A549 (cell line): ENCODE measurements around the gene FCN1. TPM values are rescaled to one million over a fixed set of nuclear protein-coding genes. Genes with fewer than 3 reads are reported as not detected.

Experiments used
- ATAC-seq, 2 experiments: fragments of 200-7000 bp in 1 of 2; fragments of >200 bp in 1 of 2; cut with Nextera tagmentation in 1 of 2; cut with Tn5 transposase in 1 of 2; 3 replicates each; pipeline versions ENCODE4 v1.8.0 to v1.9.1; 2018 to 2020; ENCODE audit warnings: mild to moderate bottlenecking in 1 of 2, moderate library complexity in 1 of 2
- CTCF ChIA-PET: fragments of 300-600 bp; sonication (Branson Sonifier 250); formaldehyde crosslinking; extraction: SDS; loops from one replicate; lab custom pipeline; 2021; ENCODE audit warnings: antibody characterized with exemption, inconsistent platforms; lab: Yijun Ruan, JAX
- POLR2A ChIA-PET: fragments of 350-600 bp; formaldehyde crosslinking; extraction: SDS; loops from one replicate; lab custom pipeline; 2021; ENCODE audit warnings: antibody characterized with exemption, inconsistent platforms; lab: Yijun Ruan, JAX
- DNase-seq, 2 experiments: peaks; one replicate each; pipeline versions ENCODE4 v3.0.0 to v3.0.0-alpha.2; 2011 to 2016; ENCODE audit warnings: low read depth in 1 of 2, low spot score in 1 of 2
- FAIRE-seq: peaks from 2 replicates; lab custom pipeline; 2011; peaks lifted over from hg19 to GRCh38; lab: Jason Lieb, UNC
- H3K27ac ChIP-seq, 2 experiments: fragments of >200 bp; sonication (Bioruptor Twin); formaldehyde crosslinking; 3 replicates each; pipeline ENCODE4 v1.5.1; 2016 to 2017
- H3K4me1 ChIP-seq: fragments of >200 bp; sonication (Bioruptor Twin); formaldehyde crosslinking; 3 replicates; pipeline ENCODE4 v1.6.1; 2016
- H3K4me2 ChIP-seq: fragments of >200 bp; sonication (Bioruptor Twin); formaldehyde crosslinking; 3 replicates; pipeline ENCODE4 v1.6.1; 2016
- H3K4me3 ChIP-seq: fragments of >200 bp; sonication (Bioruptor Twin); formaldehyde crosslinking; 3 replicates; pipeline ENCODE4 v1.5.1; 2016
- H3K9me3 ChIP-seq: fragments of >200 bp; sonication (Bioruptor Twin); formaldehyde crosslinking; 3 replicates; pipeline ENCODE4 v1.6.1; 2016
- BHLHE40 ChIP-seq: IDR thresholded peaks from 2 replicates; pipeline ENCODE4 v1.6.1; 2012; ENCODE audit warnings: low read depth, low read length, inconsistent platforms
- CBX8 ChIP-seq: fragments of 200-600 bp; sonication (generic); IDR thresholded peaks from 2 replicates; pipeline ENCODE4 v1.6.1; 2016
- CEBPB ChIP-seq, 2 experiments: fragments of >200 bp in 1 of 2; sonication (Bioruptor Twin) in 1 of 2; formaldehyde crosslinking in 1 of 2; IDR thresholded peaks; 2 replicates each; pipeline ENCODE4 v1.6.1; 2012 to 2016
- CHD4 ChIP-seq: fragments of 200-600 bp; sonication (generic); IDR thresholded peaks from 2 replicates; pipeline ENCODE4 v1.6.1; 2016; ENCODE audit warnings: antibody characterized with exemption, mild to moderate bottlenecking, borderline replicate concordance
- EHMT2 ChIP-seq: fragments of 200-600 bp; sonication (generic); IDR thresholded peaks from 2 replicates; pipeline ENCODE4 v1.6.1; 2016; ENCODE audit warnings: antibody characterized with exemption, low read depth, mild to moderate bottlenecking, moderate library complexity
- FOSL2 ChIP-seq, 2 experiments: fragments of 450-650 bp in 1 of 2; fragments of >200 bp in 1 of 2; sonication (Bioruptor Twin) in 1 of 2; formaldehyde crosslinking; IDR thresholded peaks; 2 replicates each; pipeline versions ENCODE4 v1.5.0 to v1.6.1; 2016 to 2020; ENCODE audit warnings: mild to moderate bottlenecking in 1 of 2, moderate library complexity in 1 of 2
- FOXS1 ChIP-seq: fragments of 250-450 bp; sonication (Bioruptor Pico); IDR thresholded peaks from 2 replicates; pipeline ENCODE4 v1.5.0; 2020; ENCODE audit warnings: mild to moderate bottlenecking, moderate library complexity
- GATA3 ChIP-seq: IDR thresholded peaks from 2 replicates; pipeline ENCODE4 v1.6.1; 2012; ENCODE audit warnings: borderline replicate concordance
- HOXA7 ChIP-seq: fragments of 250-450 bp; sonication (Bioruptor Pico); IDR thresholded peaks from 2 replicates; pipeline ENCODE4 v1.5.0; 2020; ENCODE audit warnings: mild to moderate bottlenecking, moderate library complexity
- HOXB13 ChIP-seq: fragments of 250-450 bp; sonication (Bioruptor Pico); IDR thresholded peaks from 2 replicates; pipeline ENCODE4 v1.5.0; 2020; ENCODE audit warnings: low read depth, mild to moderate bottlenecking, moderate library complexity
- KDM5A ChIP-seq: fragments of 200-600 bp; sonication (generic); IDR thresholded peaks from 2 replicates; pipeline ENCODE4 v1.6.1; 2016; ENCODE audit warnings: antibody characterized with exemption, mild to moderate bottlenecking
- MAZ ChIP-seq: fragments of 150-350 bp; IDR thresholded peaks from 2 replicates; pipeline ENCODE4 v1.6.1; 2014; ENCODE audit warnings: antibody characterized with exemption, low read depth, low read length, borderline replicate concordance
- POLR2AphosphoS2 ChIP-seq: conservative IDR thresholded peaks from 2 replicates; pipeline ENCODE4 v1.6.1; 2012; ENCODE audit warnings: low read length, improper control_type of control experiment, inconsistent platforms
- RARB ChIP-seq: fragments of 250-450 bp; sonication (Bioruptor Pico); IDR thresholded peaks from 2 replicates; pipeline ENCODE4 v1.8.0; 2021; ENCODE audit warnings: mild to moderate bottlenecking, moderate library complexity
- SMC3 ChIP-seq: fragments of >200 bp; sonication (Bioruptor Twin); formaldehyde crosslinking; IDR thresholded peaks from 3 replicates; pipeline ENCODE4 v1.6.1; 2018; ENCODE audit warnings: inconsistent platforms
- TFCP2L1 ChIP-seq: fragments of 250-450 bp; sonication (Bioruptor Pico); IDR thresholded peaks from 2 replicates; pipeline ENCODE4 v1.5.0; 2021; ENCODE audit warnings: mild to moderate bottlenecking
- ZC3H11A ChIP-seq: fragments of 450-650 bp; IDR thresholded peaks from 2 replicates; pipeline ENCODE4 v1.6.1; 2014; ENCODE audit warnings: antibody characterized with exemption, mild to moderate bottlenecking
- WGBS: methylation state at CpG from one replicate; pipeline ENCODE4 v1.1.6; 2017; ENCODE audit errors: missing lambda C conversion rate; 5-methylcytosine and 5-hydroxymethylcytosine counted together
- polyA plus RNA-seq, 4 experiments: library from polyadenylated mRNA; depleted of rRNA in 3 of 4; stranded (reverse); fragments of >200 nt; fragmentation: RNase III in 1 of 4; extraction: RNeasy Plus Mini Kit Qiagen cat#74134 plus additional on column Dnase treatment in 1 of 4; gene quantifications; 2 replicates in 3 of 4; 3 replicates in 1 of 4; pipeline ENCODE4 v1.2.3, GENCODE V29; 2011 to 2017
- TF ChIP-seq, protein P1 (sequence below): IDR thresholded peaks from 2 replicates; pipeline ENCODE4 v1.6.1; 2012; ENCODE audit warnings: low read depth, borderline replicate concordance
- TF ChIP-seq, protein P2 (sequence below): fragments of 450-650 bp; IDR thresholded peaks from 2 replicates; pipeline ENCODE4 v1.6.1; 2014; ENCODE audit warnings: antibody characterized with exemption
- TF ChIP-seq, protein P3 (sequence below): IDR thresholded peaks from 2 replicates; pipeline ENCODE4 v1.6.1; 2012
- TF ChIP-seq, protein P4 (sequence below): fragments of >200 bp; sonication (Bioruptor Twin); formaldehyde crosslinking; IDR thresholded peaks from 3 replicates; pipeline ENCODE4 v1.5.1; 2016

FCN1 gene
- polyA plus RNA-seq, 2 of the 4 experiments (the other 2 are of a cell fraction) = not detected

DNA sequence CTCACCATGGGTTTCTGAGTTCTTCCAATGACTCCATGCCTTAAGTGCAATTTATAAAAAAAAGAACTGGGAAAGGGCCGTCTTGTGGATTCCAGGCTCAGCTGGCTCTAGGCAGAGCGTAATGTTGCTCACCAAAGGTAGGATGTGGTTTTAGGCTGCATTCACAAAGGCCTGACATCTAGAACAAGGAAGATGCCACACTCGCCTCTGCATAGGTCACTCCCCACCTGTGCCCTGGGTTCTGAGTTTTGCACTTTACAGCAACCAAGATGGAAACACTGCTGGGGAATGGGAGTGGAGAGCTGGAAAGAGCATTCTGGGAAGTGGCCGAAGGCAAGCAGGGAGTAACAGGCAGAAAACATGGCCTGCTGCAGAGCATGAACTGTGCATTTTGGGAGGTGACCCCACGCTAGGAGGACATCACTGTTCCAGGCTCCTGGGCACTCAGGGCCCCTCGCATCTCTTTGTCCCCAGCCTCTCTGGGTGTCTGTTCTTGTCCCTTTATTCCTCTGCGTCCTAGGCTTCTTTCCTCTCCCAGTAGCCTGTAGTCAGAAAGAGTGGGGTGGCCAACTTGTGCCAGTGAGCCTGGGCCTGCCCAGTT, 24.8 kb downstream of the FCN1 start:
- FAIRE-seq = no peak
- POLR2A ChIA-PET = no interaction called here
- ATAC-seq = no peak
- TF ChIP-seq POLR2AphosphoS2 (no peak), CEBPB (IDR thresholded peaks at IDR 0.05) (no peak), ZC3H11A (no peak), RARB (CRISPR knock-in tag) (no peak), CHD4 (no peak), GATA3 (no peak), TFCP2L1 (CRISPR knock-in tag) (no peak)
- Histone ChIP-seq H3K4me3 (no peak overlapping the region), H3K4me1 (peaks cover 24% of the 10 kb centered on the region), H3K9me3 (peaks cover 11% of the 10 kb centered on the region; the same call in 2 of the 3 replicates), H3K27ac (no peak overlapping the region), H3K4me2 (no peak overlapping the region)
- no peak for DNase-seq
- CTCF ChIA-PET = interaction anchor here (1.0 to 1.1 kb wide), 2 partner anchors 9 to 12 kb away, joined by 3 read pairs; no protein-coding TSS in a partner anchor
- 70% methylated on average over 7 of the region's 7 CpGs for WGBS

DNA sequence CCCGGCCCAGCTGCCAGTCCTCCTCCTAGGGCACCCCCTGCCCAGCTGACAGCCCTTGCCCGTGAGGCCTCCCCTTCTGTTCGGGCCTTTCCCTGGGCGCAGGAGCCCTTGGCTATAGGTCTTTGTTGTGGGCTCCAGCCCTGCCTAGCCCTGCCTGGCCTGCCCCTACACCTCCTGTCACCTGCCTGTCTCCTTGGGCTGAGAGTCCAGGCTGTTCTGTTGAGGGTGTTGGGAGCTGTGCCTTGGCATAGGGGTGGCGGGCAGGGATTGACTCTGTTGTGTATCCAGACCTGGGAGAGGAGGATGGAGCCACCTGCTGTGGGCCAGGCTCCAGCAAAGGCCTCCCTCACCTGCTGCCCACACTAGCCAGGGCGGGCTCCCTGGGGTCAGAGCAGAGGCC, 25.5 kb downstream of the FCN1 start:
- ATAC-seq = no peak

DNA sequence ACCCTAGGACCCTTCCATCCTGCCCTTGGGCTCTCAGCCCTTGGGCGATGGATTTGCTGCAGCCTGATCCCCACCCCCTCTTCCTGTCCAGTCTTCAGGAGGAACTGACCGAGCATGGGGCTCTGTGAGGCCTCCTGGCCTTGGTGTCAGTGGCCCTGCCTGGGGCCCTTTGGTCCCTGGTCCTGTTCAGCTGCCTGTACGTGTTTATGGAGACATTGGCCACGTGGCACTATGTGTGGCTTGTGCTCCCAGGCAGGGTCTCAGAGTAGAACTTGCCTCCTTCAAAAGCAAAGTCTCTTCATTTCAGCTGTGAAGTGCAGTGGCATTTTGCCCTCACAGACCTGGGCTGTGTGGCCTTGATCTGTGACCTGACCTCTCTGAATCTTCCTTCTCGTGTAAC, 26.0 kb downstream of the FCN1 start:
- FAIRE-seq (no peak), DNase-seq (no peak), ATAC-seq (no peak)
- Histone ChIP-seq H3K4me1 (peaks cover 20% of the 10 kb centered on the region), H3K4me3 (no peak overlapping the region), H3K4me2 (no peak overlapping the region), H3K27ac (0 out of 6 replicates have a peak overlapping the region, but pooled peaks of 1 of the 2 experiments have one; percentile 16), H3K9me3 (peaks cover 8% of the 10 kb centered on the region; the same call in 2 of the 3 replicates)
- WGBS = 75% methylated on average over 2 of the region's 5 CpGs
- ChIA-PET POLR2A (no interaction called here), CTCF (interaction anchor here (0.6 to 1.1 kb wide), 3 partner anchors 9 to 13 kb away, joined by 3 read pairs; no protein-coding TSS in a partner anchor)
- TF ChIP-seq SMC3 (no peak), FOXS1 (CRISPR knock-in tag) (no peak), KDM5A (no peak), HOXB13 (CRISPR knock-in tag) (no peak), CHD4 (no peak), EHMT2 (no peak), MAZ (no peak), HOXA7 (CRISPR knock-in tag) (no peak), CBX8 (no peak)
- TF ChIP-seq, protein P1, sequence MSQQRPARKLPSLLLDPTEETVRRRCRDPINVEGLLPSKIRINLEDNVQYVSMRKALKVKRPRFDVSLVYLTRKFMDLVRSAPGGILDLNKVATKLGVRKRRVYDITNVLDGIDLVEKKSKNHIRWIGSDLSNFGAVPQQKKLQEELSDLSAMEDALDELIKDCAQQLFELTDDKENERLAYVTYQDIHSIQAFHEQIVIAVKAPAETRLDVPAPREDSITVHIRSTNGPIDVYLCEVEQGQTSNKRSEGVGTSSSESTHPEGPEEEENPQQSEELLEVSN = no peak
- TF ChIP-seq, protein P2, sequence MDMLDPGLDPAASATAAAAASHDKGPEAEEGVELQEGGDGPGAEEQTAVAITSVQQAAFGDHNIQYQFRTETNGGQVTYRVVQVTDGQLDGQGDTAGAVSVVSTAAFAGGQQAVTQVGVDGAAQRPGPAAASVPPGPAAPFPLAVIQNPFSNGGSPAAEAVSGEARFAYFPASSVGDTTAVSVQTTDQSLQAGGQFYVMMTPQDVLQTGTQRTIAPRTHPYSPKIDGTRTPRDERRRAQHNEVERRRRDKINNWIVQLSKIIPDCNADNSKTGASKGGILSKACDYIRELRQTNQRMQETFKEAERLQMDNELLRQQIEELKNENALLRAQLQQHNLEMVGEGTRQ = no peak

More for the DNA sequence above, 25.5 kb downstream of the FCN1 start:
- ChIA-PET CTCF (interaction anchor here (0.6 to 1.1 kb wide), 3 partner anchors 8 to 13 kb away, joined by 3 read pairs; no protein-coding TSS in a partner anchor), POLR2A (no interaction called here)
- no peak for DNase-seq
- Histone ChIP-seq H3K4me3 (no peak overlapping the region), H3K4me1 (peaks cover 24% of the 10 kb centered on the region), H3K9me3 (peaks cover 8% of the 10 kb centered on the region; the same call in 2 of the 3 replicates), H3K27ac (peak overlapping the region in 1 of 2 experiments; percentile 16; a peak in 1 of 6 replicates), H3K4me2 (no peak overlapping the region)
- FAIRE-seq = no peak
- 41% methylated on average over 4 of the region's 6 CpGs for WGBS
- TF ChIP-seq CBX8 (no peak), FOSL2 (IDR thresholded peaks at IDR 0.05) (no peak), FOSL2 (CRISPR knock-in tag; IDR thresholded peaks at IDR 0.05) (no peak), EHMT2 (no peak), CEBPB (IDR thresholded peaks at IDR 0.05) (no peak), BHLHE40 (no peak), SMC3 (no peak)
- TF ChIP-seq, protein P3, sequence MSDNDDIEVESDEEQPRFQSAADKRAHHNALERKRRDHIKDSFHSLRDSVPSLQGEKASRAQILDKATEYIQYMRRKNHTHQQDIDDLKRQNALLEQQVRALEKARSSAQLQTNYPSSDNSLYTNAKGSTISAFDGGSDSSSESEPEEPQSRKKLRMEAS = no peak
- TF ChIP-seq, protein P4, sequence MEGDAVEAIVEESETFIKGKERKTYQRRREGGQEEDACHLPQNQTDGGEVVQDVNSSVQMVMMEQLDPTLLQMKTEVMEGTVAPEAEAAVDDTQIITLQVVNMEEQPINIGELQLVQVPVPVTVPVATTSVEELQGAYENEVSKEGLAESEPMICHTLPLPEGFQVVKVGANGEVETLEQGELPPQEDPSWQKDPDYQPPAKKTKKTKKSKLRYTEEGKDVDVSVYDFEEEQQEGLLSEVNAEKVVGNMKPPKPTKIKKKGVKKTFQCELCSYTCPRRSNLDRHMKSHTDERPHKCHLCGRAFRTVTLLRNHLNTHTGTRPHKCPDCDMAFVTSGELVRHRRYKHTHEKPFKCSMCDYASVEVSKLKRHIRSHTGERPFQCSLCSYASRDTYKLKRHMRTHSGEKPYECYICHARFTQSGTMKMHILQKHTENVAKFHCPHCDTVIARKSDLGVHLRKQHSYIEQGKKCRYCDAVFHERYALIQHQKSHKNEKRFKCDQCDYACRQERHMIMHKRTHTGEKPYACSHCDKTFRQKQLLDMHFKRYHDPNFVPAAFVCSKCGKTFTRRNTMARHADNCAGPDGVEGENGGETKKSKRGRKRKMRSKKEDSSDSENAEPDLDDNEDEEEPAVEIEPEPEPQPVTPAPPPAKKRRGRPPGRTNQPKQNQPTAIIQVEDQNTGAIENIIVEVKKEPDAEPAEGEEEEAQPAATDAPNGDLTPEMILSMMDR = no peak
